HG02798 (cell line): Measurements from ENCODE around the gene OR2T29.
"Not testable (repeated sequence)": the region's sequence is repeated elsewhere in the genome, so short reads cannot be mapped to it uniquely, and the experiment has no call there.

Experiments
- ATAC-seq: cut with Tn5 transposase; IDR thresholded peaks from one replicate; pipeline ENCODE4 v1.9.1; 2021; ENCODE audit warnings: mild to moderate bottlenecking; ENCODE audit not compliant: unreplicated experiment, poor library complexity

Gene OR2T29, protein sequence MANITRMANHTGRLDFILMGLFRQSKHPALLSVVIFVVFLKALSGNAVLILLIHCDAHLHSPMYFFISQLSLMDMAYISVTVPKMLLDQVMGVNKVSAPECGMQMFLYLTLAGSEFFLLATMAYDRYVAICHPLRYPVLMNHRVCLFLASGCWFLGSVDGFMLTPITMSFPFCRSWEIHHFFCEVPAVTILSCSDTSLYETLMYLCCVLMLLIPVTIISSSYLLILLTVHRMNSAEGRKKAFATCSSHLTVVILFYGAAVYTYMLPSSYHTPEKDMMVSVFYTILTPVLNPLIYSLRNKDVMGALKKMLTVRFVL

DNA sequence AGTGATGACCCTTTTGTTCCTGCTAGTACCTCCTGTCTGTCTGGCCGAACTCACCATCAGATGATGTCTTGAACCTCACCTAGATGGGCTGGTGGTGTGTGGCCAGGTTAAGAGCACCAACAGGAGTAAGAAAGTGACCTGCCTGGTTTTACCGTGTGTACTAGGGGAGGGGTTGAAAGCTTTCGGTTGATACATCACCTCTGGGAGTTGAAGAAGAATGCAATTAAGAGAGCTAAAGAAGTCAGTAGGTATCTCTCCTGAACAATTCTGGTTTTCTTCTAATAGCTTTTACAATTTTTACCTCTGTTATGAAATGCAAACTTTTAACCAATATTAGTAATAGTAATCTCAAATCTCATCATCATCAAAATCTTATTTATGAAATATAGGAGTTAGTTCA is at the start of gene OR2T29:
OR2T29 (minus strand) TSS at position 101 of the 400 bp plus-strand sequence. CDS start 3,281 bp downstream, outside the sequence.
- not testable (repeated sequence) for ATAC-seq

DNA sequence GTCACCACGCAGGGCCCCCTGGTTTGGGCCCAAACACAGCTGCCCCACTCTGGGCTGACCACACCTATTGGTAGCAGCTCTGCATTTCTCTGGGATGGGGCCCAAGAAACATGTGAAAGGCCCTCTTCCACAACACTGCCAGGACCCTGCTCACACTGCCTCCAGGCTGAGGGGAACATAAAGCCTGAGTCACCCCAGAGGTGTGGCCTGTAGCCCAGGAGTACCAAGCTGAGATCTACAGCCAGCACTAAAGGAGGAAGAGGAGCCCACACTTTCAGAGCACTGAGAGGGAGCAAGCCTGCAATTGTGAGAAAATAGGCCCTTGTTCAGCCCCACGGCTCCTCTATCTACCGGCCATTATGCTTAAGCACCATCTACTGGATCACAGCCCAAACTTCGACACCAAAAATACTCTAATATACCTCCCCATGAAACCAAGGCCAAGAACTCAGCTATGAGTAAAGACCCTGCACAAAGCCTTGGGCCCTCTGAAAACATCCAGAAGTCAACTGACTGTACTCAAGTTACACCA is 49.4 kb upstream of the OR2T29 start:
- ATAC-seq = no peak

DNA sequence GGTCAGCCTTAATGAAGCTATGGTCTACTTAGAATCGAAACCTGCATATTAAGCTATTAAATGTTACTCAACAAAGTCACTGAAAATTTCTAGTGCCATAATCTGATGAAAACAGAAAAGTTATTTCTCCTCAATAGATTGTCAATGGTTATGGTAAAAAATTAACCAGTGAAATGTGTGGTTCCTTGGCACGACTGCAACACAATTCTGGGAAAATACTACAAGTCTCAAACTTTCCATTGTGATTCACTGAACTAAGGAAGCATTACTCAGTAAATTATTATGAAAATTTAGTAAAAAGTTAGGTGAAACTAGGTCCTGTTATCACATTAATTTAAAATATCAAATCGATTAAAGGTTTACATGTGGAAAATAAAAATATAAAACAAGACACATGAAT is 47.7 kb upstream of the OR2T29 start:
- ATAC-seq = no peak

DNA sequence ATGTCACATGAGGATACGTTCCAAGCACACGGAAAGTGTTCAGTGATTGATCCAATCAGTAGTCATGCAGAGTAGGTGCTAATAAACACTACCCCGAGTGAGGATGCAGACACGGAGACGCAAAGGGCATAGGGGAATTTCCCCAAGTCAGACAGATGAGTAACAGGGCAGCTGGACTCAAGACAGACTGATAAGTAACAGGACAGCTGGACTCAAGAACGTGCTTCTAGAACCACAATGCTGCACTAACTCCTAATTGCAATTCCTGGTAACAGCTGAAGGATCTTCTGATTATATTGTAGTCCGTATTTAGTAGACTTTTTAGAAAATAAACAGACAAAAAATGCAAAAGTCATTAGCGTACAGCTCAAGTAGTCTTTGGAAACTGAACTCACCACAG is 36.8 kb upstream of the OR2T29 start:
- no peak for ATAC-seq

DNA sequence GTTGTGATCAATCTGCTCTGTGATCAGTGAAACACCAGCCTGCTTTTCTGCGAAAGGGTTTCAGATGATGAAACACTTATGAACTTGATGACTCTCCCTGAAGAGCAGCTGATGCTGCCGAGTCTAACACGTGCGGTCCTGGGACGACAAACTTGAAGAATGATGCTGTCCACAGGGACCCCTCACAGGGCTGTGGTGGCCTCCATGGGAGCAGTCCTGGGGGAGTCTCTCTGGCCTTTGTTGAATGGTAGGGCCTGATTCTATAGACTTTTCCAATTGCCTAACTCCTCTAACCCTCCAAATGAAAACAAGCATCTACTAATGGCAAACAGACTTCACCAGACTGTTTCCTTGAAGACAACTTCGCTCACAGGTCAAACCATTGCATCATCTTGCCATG is 35.0 kb upstream of the OR2T29 start, which contains the start of gene OR2T10:
OR2T10 (minus strand) TSS at position 112 of the 400 bp plus-strand sequence. CDS start 3,932 bp downstream, outside the sequence.
- no peak for ATAC-seq

DNA sequence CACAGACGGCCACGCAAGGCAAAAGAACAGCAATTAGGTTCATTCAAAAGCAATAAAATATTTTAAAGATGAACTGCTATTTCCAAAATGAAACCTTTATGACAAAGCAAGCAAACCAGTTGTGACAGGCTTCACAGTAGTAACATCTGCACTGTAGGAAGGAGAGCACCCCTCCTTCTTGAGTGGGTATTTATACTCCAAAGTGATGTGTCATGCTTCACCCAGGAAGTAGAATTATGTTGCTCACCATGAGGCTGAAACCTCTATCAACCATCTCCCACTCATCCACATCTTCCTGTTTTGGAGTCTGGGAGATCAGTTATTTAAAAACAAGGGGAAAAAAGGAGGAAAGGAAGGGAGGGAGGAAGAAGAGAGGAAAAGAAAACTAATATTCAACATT is 34.0 kb upstream of the OR2T29 start:
- ATAC-seq = no peak

DNA sequence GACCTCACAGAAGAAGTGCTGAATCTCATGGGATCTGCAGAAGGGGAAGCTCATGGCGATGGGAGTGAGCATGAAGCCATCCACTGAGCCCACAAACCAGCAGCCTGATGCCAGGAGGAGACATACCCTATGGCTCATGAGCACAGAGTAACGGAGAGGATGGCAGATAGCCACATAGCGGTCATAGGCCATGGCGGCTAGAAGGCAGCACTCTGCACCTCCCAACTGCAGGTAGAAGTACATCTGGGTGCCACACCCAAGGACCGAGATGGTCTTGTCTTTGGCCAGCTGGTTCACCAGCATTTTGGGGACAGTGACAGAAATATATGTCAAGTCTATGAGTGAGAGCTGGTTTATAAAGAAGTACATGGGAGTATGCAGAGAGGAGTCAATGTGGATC is 30.7 kb upstream of the OR2T29 start:
- ATAC-seq = no peak

DNA sequence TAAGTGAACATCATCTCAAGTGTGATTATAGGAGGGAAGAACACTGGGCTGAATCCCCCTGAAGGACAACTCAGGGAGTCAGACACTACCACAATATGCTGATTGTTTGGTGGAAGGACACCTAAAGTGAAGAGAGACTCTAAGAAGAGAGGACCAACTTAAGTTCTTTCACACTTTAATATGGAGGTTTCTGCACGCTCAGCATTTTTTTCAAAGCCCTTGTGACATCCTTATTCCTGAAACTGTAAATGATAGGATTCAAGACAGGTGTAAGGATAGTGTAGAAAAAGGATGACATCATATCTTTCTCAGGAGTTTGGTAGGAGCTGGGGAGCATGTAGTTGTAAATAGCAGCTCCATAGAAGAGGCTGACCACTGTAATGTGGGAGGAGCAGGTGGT is 30.1 kb upstream of the OR2T29 start:
- no peak for ATAC-seq

DNA sequence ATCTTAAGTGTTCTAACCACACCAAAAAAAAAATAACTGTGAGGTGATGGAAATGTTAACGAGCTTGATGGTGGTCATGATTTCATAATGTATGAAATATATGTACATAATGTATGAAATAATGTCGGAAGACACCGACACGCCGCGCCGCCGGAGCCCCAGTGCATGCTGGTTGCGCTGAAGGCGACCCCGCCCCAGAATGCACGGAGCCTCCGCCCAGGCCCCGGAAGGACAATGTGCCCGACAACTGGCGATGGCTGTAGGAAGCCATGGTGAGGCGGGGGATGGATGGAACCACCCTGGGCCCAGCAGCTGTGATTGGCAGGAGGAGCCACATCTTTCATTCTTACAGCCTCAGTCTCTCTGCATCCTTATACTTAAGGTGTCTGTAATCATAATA is 27.5 kb upstream of the OR2T29 start:
- no peak for ATAC-seq

DNA sequence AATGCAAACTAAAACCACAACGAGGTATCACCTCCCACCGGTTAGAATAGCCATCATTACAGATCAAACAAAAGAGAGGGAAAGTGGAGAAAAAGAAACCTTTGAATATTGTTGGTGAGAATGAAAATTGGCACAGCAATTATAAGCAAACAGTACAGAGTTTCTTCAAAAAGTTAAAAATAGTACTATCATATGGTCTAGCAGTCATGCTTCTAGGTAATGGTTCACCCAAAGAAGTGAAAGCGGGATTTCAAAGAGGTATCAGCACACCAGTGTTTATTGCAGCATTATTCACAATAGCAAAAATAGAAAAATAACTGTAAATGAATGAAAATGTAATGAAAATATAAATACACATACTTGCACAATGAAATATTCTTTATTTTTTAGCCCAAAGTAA is 26.8 kb upstream of the OR2T29 start:
- no peak for ATAC-seq

DNA sequence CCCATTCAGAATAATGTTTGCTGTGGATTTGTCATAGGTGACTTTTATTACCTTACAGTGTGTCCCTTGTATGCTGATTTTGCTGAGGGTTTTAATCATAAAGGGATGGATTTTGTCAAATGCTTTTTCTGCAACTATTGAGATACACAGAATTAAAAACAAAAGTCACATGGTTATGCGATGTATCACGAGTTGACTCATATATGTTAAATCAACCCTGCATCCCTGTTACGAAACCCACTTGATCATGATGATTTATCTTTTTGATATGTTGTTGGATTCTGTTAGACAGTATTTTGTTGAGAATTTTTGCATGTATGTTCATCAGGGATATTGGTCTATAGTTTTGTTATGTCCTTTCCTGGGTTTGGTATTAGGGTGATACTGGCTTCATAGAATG is 22.7 kb upstream of the OR2T29 start:
- no peak for ATAC-seq

DNA sequence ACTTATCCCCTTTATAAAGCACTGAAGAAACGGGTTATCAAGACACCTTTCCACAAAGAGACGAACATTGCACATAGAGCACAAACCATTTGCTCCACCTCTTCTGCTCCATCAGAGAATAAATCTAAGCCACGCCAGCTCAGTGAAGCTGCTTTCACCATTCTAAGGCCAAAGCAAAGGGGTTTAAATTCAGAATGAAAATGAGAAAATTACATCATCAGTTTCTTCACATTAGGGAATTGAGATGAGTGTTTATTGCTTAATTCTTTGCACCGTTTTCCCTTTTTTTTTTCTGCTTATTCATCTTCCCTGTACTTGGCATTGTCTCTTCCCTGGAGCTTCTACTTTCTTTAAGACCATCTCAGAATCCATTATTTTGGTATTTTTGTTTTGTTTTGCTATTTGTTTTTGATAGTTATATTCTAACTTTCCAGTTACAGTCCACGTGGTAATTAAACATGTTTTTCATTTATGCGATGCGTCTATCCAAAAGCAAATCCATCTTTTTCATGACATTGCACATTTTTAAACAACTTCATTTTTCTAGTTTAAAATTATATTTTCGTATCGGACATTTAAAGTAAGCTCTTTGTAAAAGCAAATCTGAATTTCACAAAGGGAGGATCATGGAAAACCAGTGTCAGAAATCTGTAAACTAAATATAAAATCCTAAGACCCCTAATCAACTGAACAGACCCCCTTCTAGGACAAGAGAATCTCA is 13.8 kb upstream of the OR2T29 start:
- no peak for ATAC-seq

DNA sequence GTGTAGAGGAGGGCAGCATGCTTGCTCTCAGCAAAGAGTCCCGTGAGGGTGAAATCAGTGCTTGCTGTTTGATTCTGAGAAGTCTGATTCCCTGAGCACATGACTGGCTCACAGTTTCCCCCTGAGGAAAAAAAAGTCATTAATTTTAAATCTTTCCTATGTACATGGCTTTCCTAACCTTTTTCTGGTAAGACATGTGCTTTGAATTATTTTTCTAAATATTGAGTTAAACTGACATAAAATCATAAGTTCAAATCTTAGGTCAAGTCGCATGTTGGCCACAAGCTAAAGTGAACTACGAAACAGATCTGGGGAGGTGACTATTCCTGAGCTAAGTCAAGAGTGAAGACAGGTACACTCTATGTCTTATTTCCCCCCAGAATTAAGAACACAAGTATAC is 12.1 kb upstream of the OR2T29 start, which contains the start of gene OR2T34:
OR2T34 (minus strand) TSS at position 101 of the 400 bp plus-strand sequence; CDS start at position 101, 0 bp downstream.
- ATAC-seq = not testable (repeated sequence)

DNA sequence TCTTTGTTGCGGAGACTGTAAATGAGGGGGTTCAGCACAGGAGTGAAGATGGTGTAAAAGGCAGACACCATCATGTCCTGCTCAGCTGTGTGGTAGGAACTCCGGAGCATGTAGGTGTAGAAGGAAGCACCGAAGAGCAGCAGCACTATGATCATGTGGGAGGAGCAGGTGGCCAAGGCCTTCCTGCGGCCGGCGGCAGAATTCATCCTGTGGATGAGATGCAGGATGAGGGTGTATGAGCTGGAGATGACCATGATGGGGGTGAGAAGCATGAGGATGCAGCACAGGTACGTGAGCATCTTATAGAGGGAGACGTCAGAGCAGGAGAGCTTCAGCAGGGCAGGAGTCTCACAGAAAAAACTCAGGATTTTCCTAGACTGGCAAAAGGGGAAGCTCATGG is 11.3 kb upstream of the OR2T29 start:
- not testable (repeated sequence) for ATAC-seq

DNA sequence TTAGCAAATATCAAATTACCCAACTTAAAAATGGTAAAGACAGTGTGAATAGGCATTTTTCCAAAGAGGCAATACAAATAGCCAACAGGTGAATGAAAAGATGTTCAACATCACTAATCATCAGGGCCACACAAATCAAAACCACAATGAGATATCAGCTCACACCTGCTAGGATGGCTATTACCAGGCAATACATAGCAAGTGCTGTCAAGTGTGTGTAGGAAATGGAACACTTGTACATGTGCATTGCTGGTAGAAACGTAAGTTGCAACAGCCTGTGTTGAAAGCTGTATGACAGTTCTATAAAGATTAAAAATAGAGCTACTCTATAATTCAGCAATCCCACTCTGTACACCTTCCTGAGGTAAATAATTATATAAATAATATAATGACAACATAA is 9.5 kb upstream of the OR2T29 start:
- ATAC-seq = not testable (repeated sequence)

DNA sequence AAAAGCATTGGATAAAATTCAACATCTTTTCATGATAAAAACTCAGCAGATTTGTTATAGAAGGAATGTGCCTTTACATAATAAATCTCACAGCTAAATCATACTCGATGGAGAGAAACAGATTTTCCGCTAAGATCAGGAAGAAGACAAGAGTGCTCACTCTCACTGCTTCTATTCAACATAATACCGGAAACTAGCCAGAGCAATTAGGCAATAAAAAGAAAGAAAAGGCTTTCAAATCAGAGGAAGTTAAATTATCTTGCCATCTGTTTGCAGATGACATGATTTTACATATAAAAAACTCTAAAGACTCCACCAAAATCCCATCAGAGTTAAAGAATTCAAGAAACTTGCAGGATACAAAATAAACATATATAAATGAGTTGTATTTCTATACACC is 8.2 kb upstream of the OR2T29 start:
- not testable (repeated sequence) for ATAC-seq

DNA sequence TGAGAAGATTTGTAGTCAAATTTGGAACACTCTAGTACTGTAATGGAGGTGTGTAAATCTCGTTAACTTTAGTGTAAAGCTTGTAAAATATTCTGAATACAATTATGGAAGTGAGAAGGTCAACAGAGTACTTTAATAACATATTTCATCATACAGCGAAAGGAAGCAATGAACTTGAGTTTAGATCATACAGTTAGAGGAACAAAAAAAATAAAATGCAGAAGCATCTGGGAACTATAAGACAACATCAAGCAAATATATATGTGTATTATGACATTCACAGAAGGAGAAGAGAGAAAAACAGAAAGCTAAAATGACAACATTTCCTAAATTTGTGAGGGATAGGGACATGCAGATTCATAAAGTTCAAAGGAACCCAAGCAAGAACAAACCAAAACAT is 6.5 kb upstream of the OR2T29 start:
- ATAC-seq = not testable (repeated sequence)

DNA sequence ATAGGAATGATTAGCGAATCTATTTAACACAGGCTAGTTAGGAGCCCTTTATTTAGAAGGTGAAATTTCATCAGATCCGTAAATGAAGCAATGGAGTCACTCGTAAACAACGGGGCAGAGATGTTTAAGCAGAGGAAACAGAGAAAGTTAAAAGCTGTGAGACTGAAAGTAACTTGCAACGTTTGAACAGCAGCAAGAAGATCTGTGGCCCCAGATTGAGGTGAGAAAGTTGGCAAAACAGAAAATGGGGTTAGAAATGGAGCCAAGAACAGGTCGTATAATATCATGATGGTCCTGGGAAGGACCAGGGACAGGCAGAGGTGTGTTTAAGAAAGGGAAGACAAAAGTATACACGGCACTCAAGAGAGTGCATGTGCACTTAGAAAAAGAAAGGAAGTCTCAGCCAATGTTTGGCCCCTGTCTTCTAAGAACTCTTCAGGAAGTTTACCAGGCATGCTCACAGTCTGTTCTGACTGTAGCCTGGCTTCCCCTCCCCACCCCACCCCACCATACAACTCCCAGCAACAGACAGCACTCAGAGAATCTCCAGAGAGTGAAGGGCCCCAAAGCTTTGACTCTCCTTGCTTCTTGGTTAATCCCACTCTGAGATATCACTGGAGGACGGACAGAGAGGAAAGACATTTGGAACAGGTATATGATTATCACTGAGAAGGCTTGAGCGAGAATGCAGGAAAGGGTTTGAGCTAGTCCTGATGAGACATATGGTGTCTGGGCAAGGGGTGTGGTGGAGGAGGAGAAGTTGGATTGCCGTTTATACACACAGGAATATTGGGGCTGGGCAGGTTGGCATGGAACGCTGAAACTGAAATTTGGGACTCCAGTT is 3.2 kb upstream of the OR2T29 start:
- not testable (repeated sequence) for ATAC-seq

DNA sequence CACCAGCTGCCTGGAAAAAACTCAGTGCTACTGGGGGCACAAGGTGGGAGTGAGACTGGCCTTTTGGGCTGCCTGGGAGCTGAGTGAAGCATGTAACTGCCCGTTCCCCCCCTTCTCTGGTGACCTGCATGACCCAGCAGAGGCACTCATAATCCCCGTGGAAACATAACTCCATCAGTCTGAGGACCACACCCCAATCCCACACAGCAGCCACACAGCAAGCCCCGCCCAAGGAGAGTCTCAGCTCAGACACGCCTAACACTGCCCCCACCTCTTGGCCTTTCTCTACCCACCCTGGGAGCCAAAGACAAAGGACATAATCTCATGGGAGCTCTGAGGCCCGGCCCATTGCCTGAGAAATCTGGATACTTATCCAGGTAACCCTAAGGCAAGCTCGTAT is 11.5 kb downstream of the OR2T29 start:
- ATAC-seq = not testable (repeated sequence)

DNA sequence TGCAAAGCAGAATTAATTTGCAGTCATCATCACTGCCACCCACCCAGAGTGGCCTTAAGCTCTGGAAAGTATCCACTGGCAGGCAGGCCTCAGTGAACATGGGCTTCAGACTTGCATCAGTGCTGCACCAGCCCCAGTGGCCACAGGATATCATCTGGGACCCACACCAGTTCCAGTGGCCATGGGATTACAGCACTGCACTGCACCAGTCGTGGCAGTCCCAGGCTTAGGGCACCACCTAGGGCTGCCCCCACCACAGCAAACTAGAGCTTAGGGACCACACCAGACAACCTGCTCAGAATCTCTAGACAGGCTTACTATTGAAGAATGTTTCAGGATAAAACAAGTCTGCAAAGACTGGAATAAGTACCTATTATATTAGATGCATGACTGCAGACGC is 15.2 kb downstream of the OR2T29 start:
- not testable (repeated sequence) for ATAC-seq
